GM23338 (cell line): ENCODE measurements around the gene ZNF784. TPM values are rescaled to one million over a fixed set of nuclear protein-coding genes. Genes with fewer than 3 reads are reported as not detected.

Source experiments
- ATAC-seq: fragments of 200-7000 bp; cut with Tn5 transposase; 3 replicates; pipeline ENCODE4 v1.9.1; 2020
- DNase-seq: peaks from one replicate; pipeline ENCODE4 v3.0.0-alpha.2; 2015; ENCODE audit warnings: low spot score
- H2AFZ ChIP-seq: fragments of 200-600 bp; sonication (generic); 2 replicates; pipeline ENCODE4 v1.8.0; 2016; ENCODE audit warnings: antibody characterized with exemption, mild to moderate bottlenecking, moderate library complexity
- H3F3A ChIP-seq: fragments of 200-600 bp; sonication (generic); replicated peaks from 2 replicates; pipeline ENCODE4 v1.8.0; 2017; ENCODE audit warnings: antibody characterized with exemption, mixed run types, low read depth
- H3K27ac ChIP-seq: fragments of 200-600 bp; sonication (generic); 2 replicates; pipeline ENCODE4 v1.6.1; 2016; ENCODE audit warnings: low read depth
- H3K27me3 ChIP-seq: fragments of 200-600 bp; sonication (generic); 2 replicates; pipeline ENCODE4 v1.8.0; 2016; ENCODE audit warnings: mild to moderate bottlenecking, mixed run types, moderate library complexity; ENCODE audit not compliant: insufficient read depth
- H3K36me3 ChIP-seq: fragments of 200-600 bp; sonication (generic); 2 replicates; pipeline ENCODE4 v1.8.0; 2016; ENCODE audit warnings: mild to moderate bottlenecking; ENCODE audit not compliant: insufficient read depth
- H3K4me1 ChIP-seq: fragments of 200-600 bp; sonication (generic); 2 replicates; pipeline ENCODE4 v1.8.0; 2016; ENCODE audit warnings: mild to moderate bottlenecking, moderate library complexity; ENCODE audit not compliant: insufficient read depth
- H3K4me2 ChIP-seq: fragments of 200-600 bp; sonication (generic); 2 replicates; pipeline ENCODE4 v1.7.1; 2017; ENCODE audit warnings: mixed run types
- H3K4me3 ChIP-seq: fragments of 200-600 bp; sonication (generic); 2 replicates; pipeline ENCODE4 v1.6.1; 2016; ENCODE audit warnings: mixed run types
- H3K79me2 ChIP-seq: fragments of 200-600 bp; sonication (generic); replicated peaks from 2 replicates; pipeline ENCODE4 v1.8.0; 2017; ENCODE audit warnings: mild to moderate bottlenecking; ENCODE audit not compliant: insufficient read depth
- H3K9me2 ChIP-seq: fragments of 200-600 bp; sonication (generic); 2 replicates; pipeline ENCODE4 v1.8.0; 2017; ENCODE audit not compliant: insufficient read depth
- H4K20me1 ChIP-seq: fragments of 200-600 bp; sonication (generic); replicated peaks from 2 replicates; pipeline ENCODE4 v1.8.0; 2017; ENCODE audit warnings: mild to moderate bottlenecking; ENCODE audit not compliant: insufficient read depth
- H3K27ac Mint-ChIP-seq: 2 replicates; pipeline ENCODE4 v1.8.0; 2020; ENCODE audit warnings: inconsistent platforms, mild to moderate bottlenecking, moderate library complexity, mixed read lengths
- H3K27me3 Mint-ChIP-seq: 3 replicates; pipeline ENCODE4 v1.8.0; 2022; ENCODE audit warnings: low read depth, mild to moderate bottlenecking, moderate library complexity, mixed read lengths, inconsistent platforms; ENCODE audit not compliant: insufficient read depth, poor library complexity
- H3K36me3 Mint-ChIP-seq: 3 replicates; pipeline ENCODE4 v1.8.0; 2021; ENCODE audit warnings: low read depth, mild to moderate bottlenecking, inconsistent platforms, moderate library complexity, mixed read lengths
- H3K4me1 Mint-ChIP-seq: 3 replicates; pipeline ENCODE4 v1.8.0; 2020; ENCODE audit warnings: mild to moderate bottlenecking, inconsistent platforms, mixed read lengths
- H3K4me3 Mint-ChIP-seq: 3 replicates; pipeline ENCODE4 v1.8.0; 2021; ENCODE audit warnings: moderate library complexity, mild to moderate bottlenecking, inconsistent platforms, mixed read lengths
- H3K9me3 Mint-ChIP-seq: 3 replicates; pipeline ENCODE4 v1.8.0; 2020; ENCODE audit warnings: moderate library complexity, mild to moderate bottlenecking, inconsistent platforms, mixed read lengths
- CREB1 ChIP-seq: fragments of 250-450 bp; sonication (Bioruptor Pico); IDR thresholded peaks from 2 replicates; pipeline ENCODE4 v1.5.0; 2020; ENCODE audit warnings: low read depth, mild to moderate bottlenecking, moderate library complexity
- NANOG ChIP-seq: IDR thresholded peaks from 2 replicates; pipeline ENCODE4 v1.6.1; 2016; ENCODE audit warnings: antibody characterized with exemption, borderline replicate concordance
- POLR2AphosphoS5 ChIP-seq: IDR thresholded peaks from 2 replicates; pipeline ENCODE4 v1.6.1; 2016; ENCODE audit warnings: antibody characterized with exemption, low read depth
- ZNF114 ChIP-seq: fragments of 250-450 bp; sonication (Bioruptor Pico); IDR thresholded peaks from 2 replicates; pipeline ENCODE4 v1.5.0; 2020; ENCODE audit warnings: mild to moderate bottlenecking, moderate library complexity
- ZNF331 ChIP-seq: fragments of 250-450 bp; sonication (Bioruptor Pico); IDR thresholded peaks from 2 replicates; pipeline ENCODE4 v1.5.0; 2020; ENCODE audit warnings: low read depth, mild to moderate bottlenecking, moderate library complexity
- polyA plus RNA-seq: library from polyadenylated mRNA; unstranded; fragments of >200 nt; fragmentation: Nextera tagmentation; extraction: Ambion mirVana; gene quantifications from 2 replicates; pipeline ENCODE4 v1.2.1, GENCODE V29; 2016
- total RNA-seq: library from RNA; depleted of rRNA; stranded (reverse); fragments of >200 nt; shearing (Covaris generic); gene quantifications from 2 replicates; pipeline ENCODE4 v1.2.3, GENCODE V29; 2014
- TF ChIP-seq, protein P1 (sequence below): IDR thresholded peaks from one replicate; pipeline ENCODE4 v1.6.1; 2018; ENCODE audit warnings: antibody characterized with exemption; ENCODE audit not compliant: unreplicated experiment
- TF ChIP-seq, protein P2 (sequence below), 2 experiments: fragments of 200-600 bp in 1 of 2; sonication (generic) in 1 of 2; conservative IDR thresholded peaks; 2 replicates each; pipeline versions ENCODE4 v1.5.1 to v1.6.1; 2016 to 2017; ENCODE audit warnings: antibody characterized with exemption in 2 of 2, low read depth in 2 of 2, mild to moderate bottlenecking in 2 of 2, moderate library complexity in 1 of 2

ZNF784 gene
- total and polyA plus RNA-seq, 2 experiments from 2014 or later: 1.5 to 6.7 TPM

DNA sequence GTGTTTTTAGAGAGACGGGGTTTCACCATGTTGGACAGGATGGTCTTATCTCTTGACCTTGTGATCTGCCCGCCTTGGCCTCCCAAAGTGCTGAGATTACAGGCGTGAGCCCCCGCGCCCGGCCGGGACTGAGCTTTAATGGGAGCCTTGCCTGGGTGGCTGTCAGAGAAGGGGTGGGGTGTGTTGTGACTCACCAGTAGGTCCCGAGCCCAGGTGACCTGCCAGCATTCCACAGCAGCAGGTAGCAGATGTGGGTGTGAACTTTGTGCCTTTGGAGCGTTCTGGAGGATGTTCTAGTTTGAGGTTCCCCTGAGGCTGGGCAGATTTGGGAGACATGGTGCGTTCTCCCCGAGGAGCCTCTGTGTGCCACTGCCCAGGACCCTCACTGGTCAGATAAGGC, 43.6 kb upstream of the ZNF784 start (continued):
- TF ChIP-seq, protein P1, sequence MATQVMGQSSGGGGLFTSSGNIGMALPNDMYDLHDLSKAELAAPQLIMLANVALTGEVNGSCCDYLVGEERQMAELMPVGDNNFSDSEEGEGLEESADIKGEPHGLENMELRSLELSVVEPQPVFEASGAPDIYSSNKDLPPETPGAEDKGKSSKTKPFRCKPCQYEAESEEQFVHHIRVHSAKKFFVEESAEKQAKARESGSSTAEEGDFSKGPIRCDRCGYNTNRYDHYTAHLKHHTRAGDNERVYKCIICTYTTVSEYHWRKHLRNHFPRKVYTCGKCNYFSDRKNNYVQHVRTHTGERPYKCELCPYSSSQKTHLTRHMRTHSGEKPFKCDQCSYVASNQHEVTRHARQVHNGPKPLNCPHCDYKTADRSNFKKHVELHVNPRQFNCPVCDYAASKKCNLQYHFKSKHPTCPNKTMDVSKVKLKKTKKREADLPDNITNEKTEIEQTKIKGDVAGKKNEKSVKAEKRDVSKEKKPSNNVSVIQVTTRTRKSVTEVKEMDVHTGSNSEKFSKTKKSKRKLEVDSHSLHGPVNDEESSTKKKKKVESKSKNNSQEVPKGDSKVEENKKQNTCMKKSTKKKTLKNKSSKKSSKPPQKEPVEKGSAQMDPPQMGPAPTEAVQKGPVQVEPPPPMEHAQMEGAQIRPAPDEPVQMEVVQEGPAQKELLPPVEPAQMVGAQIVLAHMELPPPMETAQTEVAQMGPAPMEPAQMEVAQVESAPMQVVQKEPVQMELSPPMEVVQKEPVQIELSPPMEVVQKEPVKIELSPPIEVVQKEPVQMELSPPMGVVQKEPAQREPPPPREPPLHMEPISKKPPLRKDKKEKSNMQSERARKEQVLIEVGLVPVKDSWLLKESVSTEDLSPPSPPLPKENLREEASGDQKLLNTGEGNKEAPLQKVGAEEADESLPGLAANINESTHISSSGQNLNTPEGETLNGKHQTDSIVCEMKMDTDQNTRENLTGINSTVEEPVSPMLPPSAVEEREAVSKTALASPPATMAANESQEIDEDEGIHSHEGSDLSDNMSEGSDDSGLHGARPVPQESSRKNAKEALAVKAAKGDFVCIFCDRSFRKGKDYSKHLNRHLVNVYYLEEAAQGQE: no peak

- no peaks in the 10 kb centered on the region for H3K27me3 ChIP-seq
Observed at GRCh38 chr19:55667511-55667910, 43.1 kb upstream of the ZNF784 start.

More at GRCh38 chr19:55667511-55667910, 43.1 kb upstream of the ZNF784 start:
- no peak overlapping the region for H2AFZ ChIP-seq
- Mint-ChIP-seq H3K4me3 (no peak overlapping the region), H3K4me1 (peaks cover 20% of the 10 kb centered on the region), H3K27me3 (peaks cover 40% of the 10 kb centered on the region), H3K27ac (no peak overlapping the region), H3K36me3 (peaks cover 94% of the 10 kb centered on the region), H3K9me3 (peaks cover 5% of the 10 kb centered on the region; the same call in 1 of the 3 replicates)
- peaks cover 27% of the 10 kb centered on the region for H3F3A ChIP-seq
- DNase-seq: no peak
- H3K36me3 ChIP-seq: peaks cover 37% of the 10 kb centered on the region
- no peak overlapping the region for H3K27ac ChIP-seq
- no peak for TF ChIP-seq CREB1 (CRISPR knock-in tag)
- TF ChIP-seq POLR2AphosphoS5: no peak
- TF ChIP-seq, protein P2, sequence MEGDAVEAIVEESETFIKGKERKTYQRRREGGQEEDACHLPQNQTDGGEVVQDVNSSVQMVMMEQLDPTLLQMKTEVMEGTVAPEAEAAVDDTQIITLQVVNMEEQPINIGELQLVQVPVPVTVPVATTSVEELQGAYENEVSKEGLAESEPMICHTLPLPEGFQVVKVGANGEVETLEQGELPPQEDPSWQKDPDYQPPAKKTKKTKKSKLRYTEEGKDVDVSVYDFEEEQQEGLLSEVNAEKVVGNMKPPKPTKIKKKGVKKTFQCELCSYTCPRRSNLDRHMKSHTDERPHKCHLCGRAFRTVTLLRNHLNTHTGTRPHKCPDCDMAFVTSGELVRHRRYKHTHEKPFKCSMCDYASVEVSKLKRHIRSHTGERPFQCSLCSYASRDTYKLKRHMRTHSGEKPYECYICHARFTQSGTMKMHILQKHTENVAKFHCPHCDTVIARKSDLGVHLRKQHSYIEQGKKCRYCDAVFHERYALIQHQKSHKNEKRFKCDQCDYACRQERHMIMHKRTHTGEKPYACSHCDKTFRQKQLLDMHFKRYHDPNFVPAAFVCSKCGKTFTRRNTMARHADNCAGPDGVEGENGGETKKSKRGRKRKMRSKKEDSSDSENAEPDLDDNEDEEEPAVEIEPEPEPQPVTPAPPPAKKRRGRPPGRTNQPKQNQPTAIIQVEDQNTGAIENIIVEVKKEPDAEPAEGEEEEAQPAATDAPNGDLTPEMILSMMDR (conservative IDR thresholded peaks at IDR 0.05; ENCODE audit: low read depth in 2 of 2): no peak
- TF ChIP-seq ZNF331 (CRISPR knock-in tag): no peak
- TF ChIP-seq ZNF114: no peak
- no peak for TF ChIP-seq NANOG
- TF ChIP-seq, protein P1: no peak
- no peak overlapping the region for H3K4me2 ChIP-seq
- H3K4me3 ChIP-seq: no peak overlapping the region
- peaks cover 39% of the 10 kb centered on the region for H4K20me1 ChIP-seq
- no peak for ATAC-seq
- H3K4me1 ChIP-seq: peaks cover 8% of the 10 kb centered on the region
- peaks cover 78% of the 10 kb centered on the region for H3K79me2 ChIP-seq
- H3K9me2 ChIP-seq: no peaks in the 10 kb centered on the region
